Measurements from ENCODE around the gene NPEPL1.

Gene NPEPL1

GRCh38 chr20:58700121-58700821 is 7.7 kb downstream of the NPEPL1 start:
- DNase-seq (ENCODE audit: low read depth) = peak; percentile 35
- no peak overlapping the region for H3K4me3 ChIP-seq (ENCODE audit: control insufficient read depth, low read depth, low read length)
- TF ChIP-seq CTCF (conservative IDR thresholded peaks at IDR 0.05; ENCODE audit: control insufficient read depth, insufficient read depth, low read depth, low read length) = no peak

GRCh38 chr20:58700823-58701222 is 8.2 kb downstream of the NPEPL1 start:
- TF ChIP-seq CTCF (conservative IDR thresholded peaks at IDR 0.05; ENCODE audit: control insufficient read depth, insufficient read depth, low read depth, low read length) = no peak
- DNase-seq (ENCODE audit: low read depth) = no peak
- H3K4me3 ChIP-seq (ENCODE audit: control insufficient read depth, low read depth, low read length) = no peak overlapping the region

GRCh38 chr20:58701431-58702160 is 9.0 kb downstream of the NPEPL1 start:
- DNase-seq (ENCODE audit: low read depth) = no peak
- H3K4me3 ChIP-seq (ENCODE audit: control insufficient read depth, low read depth, low read length) = no peak overlapping the region
- no peak for TF ChIP-seq CTCF (conservative IDR thresholded peaks at IDR 0.05; ENCODE audit: control insufficient read depth, insufficient read depth, low read depth, low read length)

- DNase-seq (ENCODE audit: low read depth) = no peak
- H3K4me3 ChIP-seq (ENCODE audit: control insufficient read depth, low read depth, low read length) = no peak overlapping the region
- TF ChIP-seq CTCF (conservative IDR thresholded peaks at IDR 0.05; ENCODE audit: control insufficient read depth, insufficient read depth, low read depth, low read length) = no peak
These were observed 9.5 kb downstream of the NPEPL1 start for GRCh38 chr20:58702161-58702510.

- peak; percentile 38 for TF ChIP-seq CTCF (conservative IDR thresholded peaks at IDR 0.05; ENCODE audit: control insufficient read depth, insufficient read depth, low read depth, low read length)
- DNase-seq (ENCODE audit: low read depth) = no peak
- no peak overlapping the region for H3K4me3 ChIP-seq (ENCODE audit: control insufficient read depth, low read depth, low read length)
These were observed 10.5 kb downstream of the NPEPL1 start for GRCh38 chr20:58702859-58703648.

GRCh38 chr20:58703765-58704371 is 11.3 kb downstream of the NPEPL1 start:
- DNase-seq (ENCODE audit: low read depth) = no peak
- TF ChIP-seq CTCF (conservative IDR thresholded peaks at IDR 0.05; ENCODE audit: control insufficient read depth, insufficient read depth, low read depth, low read length) = no peak

More at GRCh38 chr20:58703765-58704371, 11.3 kb downstream of the NPEPL1 start:
- no peak overlapping the region for H3K4me3 ChIP-seq (ENCODE audit: control insufficient read depth, low read depth, low read length)

Data from fibroblast of mammary gland (primary cell).